ENCODE results near the gene MRPL41.
A peak's percentile ranks its signal among the peaks of the same experiment; 100 is the strongest.
"Not testable (repeated sequence)": the region's sequence is repeated elsewhere in the genome, so short reads cannot be mapped to it uniquely, and the experiment has no call there.

MRPL41 gene

DNA sequence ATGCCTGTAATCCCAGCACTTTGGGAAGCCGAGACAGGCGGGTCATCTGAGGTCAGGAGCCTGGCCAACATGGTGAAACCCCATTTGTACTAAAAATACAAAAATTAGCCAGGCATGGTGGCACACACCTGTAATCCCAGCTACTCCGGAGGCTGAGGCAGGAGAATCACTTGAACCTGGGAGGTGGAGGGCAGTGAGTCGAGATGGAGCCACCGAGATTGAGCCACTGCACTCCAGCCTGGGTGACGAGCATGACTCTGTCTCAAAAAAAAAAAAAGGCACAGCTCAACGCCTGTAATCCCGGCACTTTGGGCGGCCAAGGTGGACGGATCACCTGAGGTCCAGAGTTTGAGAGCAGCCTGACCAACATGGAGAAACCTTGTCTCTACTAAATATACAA lies 2.0 kb downstream of the MRPL41 start:
- DNase-seq (ENCODE audit: low spot score) = not testable (repeated sequence)

DNA sequence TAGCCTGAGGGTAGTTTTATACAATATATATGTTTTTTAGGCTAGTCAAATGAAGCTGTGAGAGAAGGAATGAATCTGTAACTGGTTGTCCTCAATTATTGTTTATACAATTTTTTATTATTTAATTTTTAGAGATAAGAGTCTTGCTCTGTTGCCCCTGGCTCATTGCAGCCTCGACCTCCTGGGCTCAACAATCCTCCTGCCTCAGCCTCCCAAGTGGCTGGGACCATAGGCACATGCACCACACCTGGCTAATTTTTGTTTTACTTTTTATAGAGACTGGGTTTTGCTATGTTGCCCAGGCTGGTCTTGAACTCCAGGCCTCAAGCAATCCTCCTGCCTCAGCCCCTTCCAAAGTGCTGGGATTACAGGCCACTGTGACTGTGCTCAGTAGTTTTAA lies 2.7 kb downstream of the MRPL41 start:
- DNase-seq (ENCODE audit: low spot score) = no peak

DNA sequence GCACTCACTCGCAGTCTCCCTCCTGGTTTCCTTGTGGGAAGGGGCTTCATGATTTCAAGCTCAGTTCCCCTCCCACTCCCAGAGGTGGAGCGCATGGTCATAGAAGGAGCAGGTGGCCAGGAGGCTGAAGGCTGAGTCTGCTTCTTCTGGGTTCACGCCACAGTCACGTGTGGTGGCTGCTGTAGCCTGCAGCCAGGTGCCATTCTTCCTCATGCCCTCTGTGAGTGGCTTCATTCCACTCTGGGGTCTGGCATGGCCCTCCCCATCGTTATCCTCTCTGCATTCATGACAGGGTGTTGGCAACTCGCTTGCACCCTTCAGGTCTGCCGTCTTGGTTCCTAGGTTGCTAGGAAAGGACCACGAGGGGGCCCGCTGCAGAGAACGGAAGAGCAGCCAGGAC lies 3.5 kb downstream of the MRPL41 start:
- no peak for DNase-seq (ENCODE audit: low spot score)

DNA sequence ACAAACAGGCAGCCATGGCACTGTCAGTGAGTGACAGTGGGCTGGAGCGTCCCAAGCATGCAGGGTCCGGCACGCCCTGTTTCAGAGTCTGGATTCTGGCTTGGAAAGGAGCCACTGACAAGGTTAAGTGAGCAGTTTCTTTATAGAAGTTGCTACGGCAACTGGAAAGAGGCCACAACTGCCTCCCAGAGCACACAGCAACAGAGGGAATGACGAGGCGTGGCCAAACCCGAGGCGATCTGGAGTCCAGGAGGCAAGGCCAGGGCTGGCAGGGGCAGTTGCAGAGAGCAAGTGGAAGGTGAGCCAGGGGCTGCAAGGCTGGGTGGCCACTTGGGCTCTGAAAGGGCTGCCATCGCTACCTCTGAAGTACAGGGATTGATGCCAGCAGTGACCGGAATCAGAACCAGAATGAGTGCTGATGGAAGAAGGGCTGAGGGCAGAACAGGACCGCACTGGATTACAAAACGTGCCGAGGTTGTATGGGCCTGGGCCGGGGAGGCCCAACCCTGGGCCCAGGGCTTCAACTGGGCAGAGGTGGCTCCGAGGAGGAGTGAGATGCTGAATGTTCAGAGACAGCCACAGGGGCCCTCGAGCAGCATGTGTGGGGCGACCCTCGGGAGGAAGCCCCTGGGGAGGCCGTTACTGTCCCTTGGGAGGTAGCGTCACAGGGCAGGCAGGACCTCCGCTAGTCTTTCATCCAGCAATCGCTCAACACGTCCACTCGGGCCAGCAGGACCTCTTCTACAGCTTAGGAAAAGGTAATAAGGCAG lies 4.6 kb downstream of the MRPL41 start:
- no peak for DNase-seq (ENCODE audit: low spot score)

DNA sequence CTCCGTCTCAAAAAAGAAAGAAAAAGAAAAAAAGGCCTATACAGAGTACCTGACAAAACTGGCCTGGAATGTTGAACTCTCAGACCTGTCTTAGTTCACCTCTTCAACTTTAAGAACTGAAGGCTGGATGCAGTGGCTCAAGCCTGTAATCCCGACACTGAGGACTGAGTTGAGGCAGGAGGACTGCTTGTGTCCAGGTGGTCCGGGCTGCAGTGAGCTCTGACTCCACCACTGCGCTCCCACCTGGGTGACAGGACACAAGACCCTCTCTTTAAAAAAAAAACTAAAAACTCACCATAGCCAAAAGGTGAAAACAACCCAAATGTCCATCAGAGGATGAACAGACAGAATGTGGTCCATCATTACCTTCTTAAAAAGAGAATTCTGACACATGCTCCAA lies 6.4 kb downstream of the MRPL41 start:
- no peak for DNase-seq (ENCODE audit: low spot score)

DNA sequence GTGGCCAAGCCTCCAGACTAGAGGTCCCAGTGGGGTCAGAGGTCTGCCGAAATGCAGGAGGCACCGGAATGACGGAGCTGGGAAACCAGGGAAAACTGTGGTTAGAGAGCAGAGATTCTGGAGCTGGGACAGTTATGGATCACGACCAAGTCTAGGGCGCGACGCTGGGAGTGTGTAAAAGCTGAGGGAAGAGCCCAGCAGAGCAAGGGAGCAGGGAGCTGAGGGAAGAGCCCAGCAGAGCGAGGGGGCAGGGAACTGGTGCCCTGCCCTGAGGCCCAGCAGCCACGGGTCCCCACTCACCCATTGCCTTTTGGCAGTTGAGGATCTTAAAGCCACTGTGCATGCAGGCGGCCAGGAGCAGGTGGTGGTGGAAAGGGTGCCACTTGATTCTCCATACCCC lies 12.5 kb downstream of the MRPL41 start:
- no peak for DNase-seq (ENCODE audit: low spot score)

DNA sequence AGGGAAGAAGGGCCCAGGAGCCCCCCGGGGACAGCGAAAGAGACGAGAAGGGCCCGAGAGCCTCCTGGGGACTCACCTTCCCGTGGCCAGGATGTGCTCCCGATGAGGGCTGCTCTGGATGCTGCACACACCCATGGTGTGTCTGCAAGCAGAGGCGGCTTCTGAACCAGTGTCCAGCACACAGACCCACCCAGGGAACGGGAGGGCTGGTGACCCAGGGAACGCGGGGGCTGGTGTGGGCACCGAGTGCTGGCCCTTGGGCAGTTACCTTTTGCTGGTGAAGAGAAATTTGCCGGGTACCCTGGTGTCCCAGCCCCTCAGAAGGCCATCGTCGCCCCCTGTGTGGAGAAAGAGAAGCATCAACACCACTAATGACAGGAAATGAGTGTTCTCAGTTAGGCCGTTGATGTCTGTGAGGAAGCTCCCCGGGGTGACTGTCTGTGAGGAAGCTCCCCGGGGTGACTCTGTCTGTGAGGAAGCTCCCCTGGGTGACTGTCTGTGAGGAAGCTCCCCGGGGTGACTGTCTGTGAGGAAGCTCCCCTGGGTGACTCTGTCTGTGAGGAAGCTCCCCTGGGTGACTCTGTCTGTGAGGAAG lies 13.2 kb downstream of the MRPL41 start:
- no peak for DNase-seq (ENCODE audit: low spot score)

DNA sequence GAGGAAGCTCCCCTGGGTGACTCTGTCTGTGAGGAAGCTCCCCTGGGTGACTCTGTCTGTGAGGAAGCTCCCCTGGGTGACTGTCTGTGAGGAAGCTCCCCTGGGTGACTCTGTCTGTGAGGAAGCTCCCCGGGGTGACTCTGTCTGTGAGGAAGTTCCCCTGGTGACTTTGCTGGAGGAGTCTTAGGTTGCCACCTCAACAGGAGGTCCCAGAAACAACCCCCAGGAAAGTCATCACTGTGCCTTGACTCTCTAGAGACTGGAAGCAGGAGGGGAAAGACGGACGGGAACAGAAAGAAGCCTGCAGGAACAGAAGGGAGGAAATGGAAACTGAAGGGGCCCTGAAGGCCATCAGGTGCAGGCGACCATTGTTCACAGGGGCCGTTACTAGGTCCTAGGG lies 16.8 kb downstream of the MRPL41 start:
- DNase-seq (ENCODE audit: low spot score) = not testable (repeated sequence)

DNA sequence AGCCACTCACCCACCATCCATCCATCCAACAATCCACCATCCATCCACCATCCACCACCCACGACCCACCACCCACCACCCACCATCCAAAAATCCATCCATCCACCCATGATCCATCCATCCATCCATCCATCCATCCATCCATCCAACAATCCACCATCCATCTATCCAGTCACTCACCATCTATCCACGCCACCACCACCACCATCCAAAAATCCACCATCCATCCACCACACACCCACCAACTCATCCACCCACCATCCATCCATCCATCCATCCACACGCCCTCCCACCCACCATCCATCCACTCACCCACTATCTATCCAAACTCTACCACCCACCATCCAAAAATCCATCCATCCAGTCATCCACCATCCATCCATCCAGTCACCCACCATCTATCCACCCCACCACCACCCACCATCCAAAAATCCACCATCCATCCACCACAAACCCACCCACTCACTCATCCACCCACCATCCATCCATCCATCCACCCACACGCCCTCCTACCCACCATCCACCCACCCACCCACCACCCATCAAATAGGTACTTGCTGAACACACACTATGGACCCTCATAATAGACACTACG lies 18.0 kb downstream of the MRPL41 start:
- DNase-seq (ENCODE audit: low spot score) = no peak

DNA sequence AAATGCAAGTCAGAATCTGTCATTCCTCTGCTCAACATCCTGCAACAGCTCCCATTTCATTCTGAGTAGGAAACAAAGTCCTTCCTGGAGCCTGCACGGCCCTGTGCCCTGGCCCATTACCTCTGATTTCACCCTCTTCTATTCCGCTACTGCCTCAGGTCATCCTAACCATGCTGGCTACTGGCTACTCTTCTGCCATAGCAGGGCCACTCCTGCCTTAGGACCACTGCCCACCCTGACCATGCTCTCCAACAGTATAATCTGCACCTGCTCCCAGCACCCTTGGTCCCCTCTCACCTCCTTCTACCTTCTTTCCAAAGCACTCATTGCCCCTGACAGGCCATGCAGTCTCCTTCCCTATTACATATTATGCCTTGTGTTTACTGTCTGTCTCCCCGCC lies 18.9 kb downstream of the MRPL41 start:
- DNase-seq (ENCODE audit: low spot score) = no peak

DNA sequence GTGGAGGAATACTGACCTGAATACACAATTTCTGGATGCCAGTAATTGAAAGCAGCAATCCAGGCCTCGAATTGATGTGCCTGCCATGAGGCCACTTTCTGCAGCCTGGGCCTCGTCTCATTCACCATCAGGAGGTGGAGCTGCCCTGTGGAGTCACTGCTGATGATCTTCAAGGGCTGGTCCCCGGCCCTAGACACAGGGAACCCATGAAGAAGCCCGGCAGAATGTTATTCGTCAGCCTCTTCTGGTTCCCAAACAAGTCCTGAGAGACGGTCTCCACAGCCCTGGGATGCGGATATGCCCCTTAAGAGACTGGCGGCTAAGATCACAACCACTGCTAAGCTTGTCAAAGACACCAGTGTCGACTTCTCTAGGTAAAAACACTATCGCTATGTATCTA lies 22.5 kb downstream of the MRPL41 start:
- no peak for DNase-seq (ENCODE audit: low spot score)

DNA sequence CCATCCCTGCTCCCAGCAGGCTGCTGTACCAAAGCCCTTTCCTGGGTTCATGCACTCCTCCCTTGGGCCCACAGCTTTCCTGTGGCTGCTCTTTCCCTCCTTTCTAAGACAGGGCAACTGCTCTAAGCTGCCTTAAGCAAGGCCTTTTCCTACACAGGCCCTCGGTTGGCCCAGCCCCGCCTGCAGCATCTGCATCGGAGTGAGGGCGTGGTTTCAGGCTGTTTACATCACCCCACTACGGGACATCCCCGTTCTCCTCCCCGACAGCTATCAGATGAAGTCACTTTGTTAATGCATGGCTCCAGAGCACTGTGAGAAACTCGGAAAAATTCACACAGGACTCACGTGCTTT lies 23.7 kb downstream of the MRPL41 start:
- DNase-seq (ENCODE audit: low spot score) = peak; percentile 54

DNA sequence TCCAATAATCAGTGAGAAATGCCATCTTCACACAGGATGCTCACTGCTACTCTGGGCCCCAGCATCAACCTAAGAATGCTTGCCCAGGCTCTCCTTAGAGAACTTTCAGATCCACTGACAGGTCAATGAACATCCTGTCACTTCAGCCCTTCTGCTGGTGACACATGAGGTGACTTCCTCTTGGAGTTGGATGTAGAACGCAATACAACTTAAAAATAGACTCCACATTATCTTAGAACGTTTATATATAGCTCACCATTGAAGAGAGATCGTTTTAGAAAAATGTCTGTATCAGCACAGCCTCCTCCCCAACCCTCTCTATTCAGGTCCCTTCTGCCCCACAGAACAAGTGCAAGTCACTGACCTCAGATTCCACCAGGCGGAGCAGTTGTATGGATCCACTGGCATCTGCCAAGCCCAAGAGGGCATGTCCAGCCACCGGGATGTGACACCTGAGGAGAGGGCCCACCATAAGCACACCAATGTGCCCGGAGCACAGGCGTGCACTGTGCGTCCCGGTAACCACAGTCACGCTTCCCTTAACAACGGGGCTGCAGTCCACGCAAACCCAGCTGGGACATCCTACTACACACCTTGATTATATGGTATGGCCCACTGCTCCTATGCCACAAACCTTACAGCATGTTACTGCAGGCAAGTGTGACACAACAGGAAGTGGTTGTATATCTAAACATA lies 24.2 kb downstream of the MRPL41 start:
- no peak for DNase-seq (ENCODE audit: low spot score)

DNA sequence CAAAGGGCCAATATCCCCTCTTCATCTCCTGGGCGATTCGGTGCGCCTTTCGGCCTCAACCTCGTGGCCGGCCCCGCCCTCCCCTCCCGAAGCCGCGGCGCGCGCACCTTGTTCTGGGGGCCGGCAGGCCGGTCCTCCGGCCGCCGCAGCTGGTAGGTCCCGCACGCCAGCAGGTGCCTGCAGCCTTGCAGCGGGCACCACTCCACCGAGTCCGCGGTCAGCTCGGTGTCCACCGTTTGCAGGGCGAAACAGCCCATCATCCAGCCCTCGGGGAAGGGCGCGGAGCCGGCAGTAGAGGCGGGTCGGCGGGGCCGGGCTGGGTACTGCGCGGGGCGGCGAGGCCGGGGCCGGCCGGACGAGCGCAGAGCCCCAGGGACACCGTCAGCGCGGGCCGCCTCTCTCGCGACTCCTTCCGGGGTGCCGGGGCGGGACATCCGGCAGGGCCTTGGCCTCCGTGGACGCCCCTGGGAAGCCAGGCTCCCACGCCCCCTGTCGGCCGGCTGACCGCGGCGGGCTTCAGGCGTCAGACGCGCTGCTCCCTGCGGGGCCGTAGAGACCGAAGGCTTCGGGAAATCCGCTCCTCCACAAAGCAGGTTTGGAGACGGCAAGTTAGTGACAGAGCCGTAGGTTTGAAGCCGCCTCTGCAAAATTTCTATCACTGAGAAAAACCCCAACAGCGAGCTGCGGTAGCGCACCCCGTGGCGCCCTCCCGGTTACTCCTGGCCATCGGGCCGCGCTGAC lies 27.0 kb downstream of the MRPL41 start, which contains the start of gene DPH7:
DPH7 (minus strand) TSS at position 408 of the 741 bp plus-strand sequence; CDS start at position 260, 148 bp downstream.
- DNase-seq (ENCODE audit: low spot score) = peak; percentile 95

DNA sequence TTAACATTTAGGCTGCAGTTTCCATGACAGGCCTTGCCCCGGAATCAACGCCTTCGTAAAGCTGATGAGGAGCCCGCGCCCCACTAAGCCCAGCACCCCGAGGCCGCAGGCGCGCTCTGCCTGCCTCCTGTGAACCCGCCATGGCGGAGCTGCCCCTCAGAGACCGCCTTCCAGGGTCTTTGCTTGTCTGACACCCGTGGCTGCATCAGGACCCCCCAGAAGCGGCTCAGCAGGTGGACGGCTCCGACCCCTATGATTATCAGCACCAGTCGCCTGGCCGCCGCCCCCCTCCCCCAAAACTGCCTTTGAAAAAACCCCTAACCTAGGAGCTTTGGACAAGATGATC lies 27.6 kb downstream of the MRPL41 start:
- DNase-seq (ENCODE audit: low spot score) = no peak

DNA sequence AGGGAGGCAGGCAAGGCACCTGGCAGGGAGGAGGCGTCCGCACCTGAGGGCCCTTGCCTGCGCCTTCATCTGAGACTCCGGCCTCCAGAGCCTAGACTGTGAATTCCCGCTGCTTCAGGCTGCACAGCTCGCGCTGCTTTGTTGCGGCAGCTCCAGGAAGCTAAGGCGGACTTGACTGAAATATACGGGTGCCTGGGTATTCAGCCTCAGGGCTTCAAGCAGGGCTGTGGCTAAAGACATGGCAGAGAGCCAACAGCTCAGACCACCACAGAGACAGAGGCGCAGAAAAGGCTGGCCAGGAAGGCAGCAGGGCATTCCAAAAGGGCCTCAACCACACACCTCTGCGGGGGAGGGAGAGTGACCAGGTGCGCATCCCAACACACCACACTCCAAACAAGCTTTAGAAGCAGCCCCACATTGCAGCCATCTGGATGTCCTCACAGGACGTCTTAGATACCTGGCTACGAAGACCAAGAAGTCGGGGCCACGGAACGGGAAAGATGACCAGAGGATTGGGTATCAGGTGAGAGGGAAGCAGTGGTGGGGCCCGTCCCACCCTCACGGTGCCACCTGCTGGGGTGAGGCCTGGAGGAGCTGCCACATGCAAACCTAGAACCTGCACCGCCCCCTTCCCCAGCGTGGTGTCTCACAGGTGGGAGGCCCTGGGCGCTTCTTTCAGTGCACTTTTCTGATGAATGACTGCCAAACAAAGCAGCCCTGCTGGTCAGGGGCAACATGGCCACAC lies 28.7 kb downstream of the MRPL41 start:
- DNase-seq (ENCODE audit: low spot score) = no peak

DNA sequence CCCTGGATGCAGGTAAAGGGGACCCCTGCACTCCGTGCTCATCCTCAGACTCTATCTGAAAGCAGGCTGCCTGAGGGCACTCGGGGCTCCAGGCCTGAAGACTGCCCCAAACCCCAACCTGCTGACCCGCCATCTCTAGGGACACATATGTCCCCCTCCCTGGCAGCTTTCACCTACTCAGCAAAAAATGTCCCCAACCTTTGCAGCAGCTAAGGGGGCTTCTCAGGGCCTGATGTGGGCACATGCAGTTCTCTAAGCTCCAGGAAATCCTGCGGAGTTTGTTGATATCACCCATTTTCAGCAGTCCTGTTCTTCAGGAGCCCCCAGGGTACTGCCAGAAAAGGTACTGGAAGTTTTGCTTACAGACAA lies 29.3 kb downstream of the MRPL41 start:
- no peak for DNase-seq (ENCODE audit: low spot score)

DNA sequence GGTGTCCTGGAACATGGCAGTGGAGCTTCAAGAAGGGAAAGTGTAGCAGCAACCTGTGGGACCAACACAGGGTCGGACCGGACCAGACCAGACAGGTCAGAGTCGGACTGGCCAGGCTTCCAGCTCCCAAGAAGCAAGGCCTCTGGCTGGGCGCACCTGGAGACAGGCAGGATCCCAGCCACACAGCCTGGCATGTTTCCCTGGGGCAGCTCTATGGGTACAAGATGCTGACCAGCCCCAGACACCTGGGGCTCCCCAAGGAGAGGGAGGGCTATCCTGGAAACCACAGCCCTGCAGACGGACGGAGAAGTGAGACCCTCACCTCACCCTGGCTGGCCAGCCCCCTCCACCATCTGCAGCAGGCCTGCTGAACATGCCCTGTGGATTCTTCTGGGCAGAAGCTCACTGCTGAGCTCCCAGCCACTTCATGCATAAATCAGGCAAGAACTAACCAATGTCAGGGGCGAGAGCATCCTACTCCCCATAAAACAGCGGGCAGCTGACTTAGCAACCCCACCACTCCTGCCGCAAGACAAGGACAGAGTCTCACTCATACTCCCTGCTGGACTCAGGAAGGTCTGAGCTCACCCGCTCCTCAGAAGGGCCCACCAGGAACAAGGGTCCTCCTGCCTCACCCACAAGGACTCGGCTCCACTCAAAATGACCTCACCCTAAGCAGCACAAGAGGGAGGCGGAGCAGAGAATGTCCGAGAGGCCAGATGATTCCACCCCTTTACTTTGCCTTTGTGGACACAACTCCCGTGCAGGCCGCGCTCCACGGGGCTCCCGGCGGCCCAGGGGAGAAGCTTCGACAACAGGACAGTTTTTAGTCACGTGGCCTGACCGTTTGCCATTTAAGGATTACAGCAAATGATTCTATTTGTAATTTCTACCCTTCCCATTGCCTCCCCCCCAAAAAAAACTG lies 29.9 kb downstream of the MRPL41 start:
- DNase-seq (ENCODE audit: low spot score) = no peak

DNA sequence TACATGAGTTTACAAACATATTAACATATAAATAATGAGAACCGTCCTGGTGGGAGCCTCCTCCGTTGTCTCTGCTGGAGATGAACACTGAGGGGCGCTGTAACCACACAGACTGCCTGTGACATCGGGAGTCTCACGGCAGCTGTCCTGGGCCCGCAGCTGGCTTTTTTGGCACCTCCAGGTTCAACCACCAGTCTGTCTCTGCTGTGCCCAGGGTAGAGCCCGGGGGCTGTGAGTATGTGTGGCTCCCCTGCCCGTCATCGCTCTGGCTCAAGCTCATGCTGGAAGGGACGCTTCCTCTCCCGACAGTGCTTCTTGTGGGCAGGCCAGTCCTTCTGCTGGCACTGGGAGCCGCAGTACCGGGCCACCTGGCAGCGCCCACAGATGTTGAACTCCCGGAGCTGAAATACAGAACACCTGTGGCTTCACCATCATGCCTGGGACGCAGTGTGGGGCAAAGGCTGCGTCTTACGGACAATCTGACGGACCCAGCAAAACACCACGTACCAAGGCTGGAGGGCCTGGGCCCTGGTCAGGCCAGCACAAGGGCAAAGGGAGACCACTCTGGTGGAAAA lies 30.7 kb downstream of the MRPL41 start:
- DNase-seq (ENCODE audit: low spot score) = no peak

DNA sequence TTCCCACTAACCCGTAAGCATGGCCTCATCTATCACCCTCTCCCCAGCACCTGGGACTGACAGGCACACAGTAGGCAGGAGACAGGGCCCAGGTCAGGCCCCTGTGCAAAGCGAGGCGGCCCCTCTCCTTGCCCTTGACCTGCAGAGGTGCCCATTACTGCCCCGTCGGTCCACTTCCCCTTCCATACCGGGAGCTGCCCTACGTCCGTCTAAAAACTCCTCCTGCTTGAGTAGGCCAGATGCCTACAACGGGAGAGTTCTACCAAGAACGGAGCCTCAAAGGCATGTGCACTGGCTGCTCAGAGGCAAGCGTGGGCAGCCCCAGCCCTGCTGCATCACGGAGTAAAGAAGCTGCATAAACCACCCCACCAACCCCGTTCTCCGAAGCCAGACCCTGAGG lies 31.7 kb downstream of the MRPL41 start:
- no peak for DNase-seq (ENCODE audit: low spot score)
